ENCODE data around the gene GORASP2.

GORASP2 gene

GRCh38 chr2:170932166-170932565 lies 3.1 kb downstream of the GORASP2 start:
- peaks cover 20 to 33% of the 10 kb centered on the region in 2 donors for H3K4me1 ChIP-seq (ENCODE audit: control insufficient read depth in 1 of 2, insufficient read depth in 2 of 2, low read length in 2 of 2)
- H3K9ac ChIP-seq (ENCODE audit: low read depth in 1 of 2, low read length in 2 of 2): no peak overlapping the region
- peaks cover 0 to 4% of the 10 kb centered on the region in 2 donors for H3K36me3 ChIP-seq (ENCODE audit: control insufficient read depth in 1 of 2, insufficient read depth in 2 of 2, low read length in 2 of 2)
- H3K9me3 ChIP-seq (ENCODE audit: control insufficient read depth in 1 of 2, low read length in 2 of 2): no peaks in the 10 kb centered on the region
- no peak overlapping the region for H3K4me3 ChIP-seq (ENCODE audit: low read depth in 1 of 2, low read length in 2 of 2)
- no peaks in the 10 kb centered on the region for H3K27me3 ChIP-seq (ENCODE audit: control insufficient read depth in 1 of 2, insufficient read depth in 2 of 2, low read length in 2 of 2)
- H3K27ac ChIP-seq (ENCODE audit: low read depth, low read length): no peak overlapping the region

GRCh38 chr2:170932948-170933347 lies 3.9 kb downstream of the GORASP2 start:
- Histone ChIP-seq H3K36me3 (ENCODE audit: control insufficient read depth in 1 of 2, insufficient read depth in 2 of 2, low read length in 2 of 2) (peaks cover 0 to 4% of the 10 kb centered on the region in 2 donors), H3K4me1 (ENCODE audit: control insufficient read depth in 1 of 2, insufficient read depth in 2 of 2, low read length in 2 of 2) (peaks cover 20 to 33% of the 10 kb centered on the region in 2 donors)

GRCh38 chr2:170937709-170938379 lies 8.8 kb downstream of the GORASP2 start:
- Histone ChIP-seq H3K27me3 (ENCODE audit: control insufficient read depth in 1 of 2, insufficient read depth in 2 of 2, low read length in 2 of 2) (no peaks in the 10 kb centered on the region), H3K9ac (ENCODE audit: low read depth in 1 of 2, low read length in 2 of 2) (no peak overlapping the region), H3K9me3 (ENCODE audit: control insufficient read depth in 1 of 2, low read length in 2 of 2) (no peaks in the 10 kb centered on the region), H3K27ac (ENCODE audit: low read depth, low read length) (no peak overlapping the region), H3K36me3 (ENCODE audit: control insufficient read depth in 1 of 2, insufficient read depth in 2 of 2, low read length in 2 of 2) (peaks cover 3 to 4% of the 10 kb centered on the region in 2 donors), H3K4me3 (ENCODE audit: low read depth in 1 of 2, low read length in 2 of 2) (no peak overlapping the region), H3K4me1 (ENCODE audit: control insufficient read depth in 1 of 2, insufficient read depth in 2 of 2, low read length in 2 of 2) (peaks cover 0 to 9% of the 10 kb centered on the region in 2 donors)

More at GRCh38 chr2:170932948-170933347, 3.9 kb downstream of the GORASP2 start:
- H3K27ac ChIP-seq (ENCODE audit: low read depth, low read length): no peak overlapping the region
- H3K9ac ChIP-seq (ENCODE audit: low read depth in 1 of 2, low read length in 2 of 2): no peak overlapping the region
- no peaks in the 10 kb centered on the region for H3K27me3 ChIP-seq (ENCODE audit: control insufficient read depth in 1 of 2, insufficient read depth in 2 of 2, low read length in 2 of 2)
- no peak overlapping the region for H3K4me3 ChIP-seq (ENCODE audit: low read depth in 1 of 2, low read length in 2 of 2)
- H3K9me3 ChIP-seq (ENCODE audit: control insufficient read depth in 1 of 2, low read length in 2 of 2): no peaks in the 10 kb centered on the region

- no peak overlapping the region for H3K27ac ChIP-seq (ENCODE audit: low read depth, low read length)
- H3K4me1 ChIP-seq (ENCODE audit: control insufficient read depth in 1 of 2, insufficient read depth in 2 of 2, low read length in 2 of 2): peaks cover 0 to 4% of the 10 kb centered on the region in 2 donors
- H3K36me3 ChIP-seq (ENCODE audit: control insufficient read depth in 1 of 2, insufficient read depth in 2 of 2, low read length in 2 of 2): peaks cover 3 to 4% of the 10 kb centered on the region in 2 donors
- no peaks in the 10 kb centered on the region for H3K9me3 ChIP-seq (ENCODE audit: control insufficient read depth in 1 of 2, low read length in 2 of 2)
- H3K4me3 ChIP-seq (ENCODE audit: low read depth in 1 of 2, low read length in 2 of 2): no peak overlapping the region
- H3K9ac ChIP-seq (ENCODE audit: low read depth in 1 of 2, low read length in 2 of 2): no peak overlapping the region
- no peaks in the 10 kb centered on the region for H3K27me3 ChIP-seq (ENCODE audit: control insufficient read depth in 1 of 2, insufficient read depth in 2 of 2, low read length in 2 of 2)
These were observed 11.0 kb downstream of the GORASP2 start for GRCh38 chr2:170940066-170940465.

- H3K27me3 ChIP-seq (ENCODE audit: control insufficient read depth in 1 of 2, insufficient read depth in 2 of 2, low read length in 2 of 2): no peaks in the 10 kb centered on the region
- H3K4me3 ChIP-seq (ENCODE audit: low read depth in 1 of 2, low read length in 2 of 2): no peak overlapping the region
- H3K27ac ChIP-seq (ENCODE audit: low read depth, low read length): no peak overlapping the region
- H3K36me3 ChIP-seq (ENCODE audit: control insufficient read depth in 1 of 2, insufficient read depth in 2 of 2, low read length in 2 of 2): peaks cover 0 to 3% of the 10 kb centered on the region in 2 donors
- H3K9me3 ChIP-seq (ENCODE audit: control insufficient read depth in 1 of 2, low read length in 2 of 2): no peaks in the 10 kb centered on the region
- H3K4me1 ChIP-seq (ENCODE audit: control insufficient read depth in 1 of 2, insufficient read depth in 2 of 2, low read length in 2 of 2): peaks cover 0 to 4% of the 10 kb centered on the region in 2 donors
- H3K9ac ChIP-seq (ENCODE audit: low read depth in 1 of 2, low read length in 2 of 2): no peak overlapping the region
These were observed 13.6 kb downstream of the GORASP2 start for GRCh38 chr2:170942615-170943014.

- no peaks in the 10 kb centered on the region for H3K9me3 ChIP-seq (ENCODE audit: control insufficient read depth in 1 of 2, low read length in 2 of 2)
- no peak overlapping the region for H3K4me3 ChIP-seq (ENCODE audit: low read depth in 1 of 2, low read length in 2 of 2)
- no peak overlapping the region for H3K9ac ChIP-seq (ENCODE audit: low read depth in 1 of 2, low read length in 2 of 2)
- H3K4me1 ChIP-seq (ENCODE audit: control insufficient read depth in 1 of 2, insufficient read depth in 2 of 2, low read length in 2 of 2): peaks cover 0 to 4% of the 10 kb centered on the region in 2 donors
- no peak overlapping the region for H3K27ac ChIP-seq (ENCODE audit: low read depth, low read length)
- H3K36me3 ChIP-seq (ENCODE audit: control insufficient read depth in 1 of 2, insufficient read depth in 2 of 2, low read length in 2 of 2): peaks cover 0 to 3% of the 10 kb centered on the region in 2 donors
- H3K27me3 ChIP-seq (ENCODE audit: control insufficient read depth in 1 of 2, insufficient read depth in 2 of 2, low read length in 2 of 2): no peaks in the 10 kb centered on the region
These were observed 14.0 kb downstream of the GORASP2 start for GRCh38 chr2:170943041-170943440.

GRCh38 chr2:170943596-170943995 lies 14.5 kb downstream of the GORASP2 start:
- no peak overlapping the region for H3K27ac ChIP-seq (ENCODE audit: low read depth, low read length)
- peaks cover 0 to 4% of the 10 kb centered on the region in 2 donors for H3K4me1 ChIP-seq (ENCODE audit: control insufficient read depth in 1 of 2, insufficient read depth in 2 of 2, low read length in 2 of 2)
- H3K9ac ChIP-seq (ENCODE audit: low read depth in 1 of 2, low read length in 2 of 2): no peak overlapping the region
- H3K4me3 ChIP-seq (ENCODE audit: low read depth in 1 of 2, low read length in 2 of 2): no peak overlapping the region
- H3K36me3 ChIP-seq (ENCODE audit: control insufficient read depth in 1 of 2, insufficient read depth in 2 of 2, low read length in 2 of 2): no peaks in the 10 kb centered on the region
- H3K27me3 ChIP-seq (ENCODE audit: control insufficient read depth in 1 of 2, insufficient read depth in 2 of 2, low read length in 2 of 2): no peaks in the 10 kb centered on the region
- no peaks in the 10 kb centered on the region for H3K9me3 ChIP-seq (ENCODE audit: control insufficient read depth in 1 of 2, low read length in 2 of 2)

- Histone ChIP-seq H3K27me3 (ENCODE audit: control insufficient read depth in 1 of 2, insufficient read depth in 2 of 2, low read length in 2 of 2) (no peaks in the 10 kb centered on the region), H3K9ac (ENCODE audit: low read depth in 1 of 2, low read length in 2 of 2) (no peak overlapping the region), H3K4me3 (ENCODE audit: low read depth in 1 of 2, low read length in 2 of 2) (no peak overlapping the region), H3K27ac (ENCODE audit: low read depth, low read length) (no peak overlapping the region), H3K9me3 (ENCODE audit: control insufficient read depth in 1 of 2, low read length in 2 of 2) (no peaks in the 10 kb centered on the region), H3K4me1 (ENCODE audit: control insufficient read depth in 1 of 2, insufficient read depth in 2 of 2, low read length in 2 of 2) (peaks cover 0 to 4% of the 10 kb centered on the region in 2 donors), H3K36me3 (ENCODE audit: control insufficient read depth in 1 of 2, insufficient read depth in 2 of 2, low read length in 2 of 2) (peaks cover 3 to 4% of the 10 kb centered on the region in 2 donors)
These were observed 15.5 kb downstream of the GORASP2 start for GRCh38 chr2:170944545-170944944.

- Histone ChIP-seq H3K27me3 (ENCODE audit: control insufficient read depth in 1 of 2, insufficient read depth in 2 of 2, low read length in 2 of 2) (no peaks in the 10 kb centered on the region), H3K9me3 (ENCODE audit: control insufficient read depth in 1 of 2, low read length in 2 of 2) (no peaks in the 10 kb centered on the region), H3K4me1 (ENCODE audit: control insufficient read depth in 1 of 2, insufficient read depth in 2 of 2, low read length in 2 of 2) (no peaks in the 10 kb centered on the region), H3K4me3 (ENCODE audit: low read depth in 1 of 2, low read length in 2 of 2) (no peak overlapping the region), H3K27ac (ENCODE audit: low read depth, low read length) (no peak overlapping the region), H3K36me3 (ENCODE audit: control insufficient read depth in 1 of 2, insufficient read depth in 2 of 2, low read length in 2 of 2) (peaks cover 36 to 51% of the 10 kb centered on the region in 2 donors), H3K9ac (ENCODE audit: low read depth in 1 of 2, low read length in 2 of 2) (no peak overlapping the region)
These were observed 20.4 kb downstream of the GORASP2 start for GRCh38 chr2:170949415-170949814.

- Histone ChIP-seq H3K36me3 (ENCODE audit: control insufficient read depth in 1 of 2, insufficient read depth in 2 of 2, low read length in 2 of 2) (peaks cover 45 to 59% of the 10 kb centered on the region in 2 donors), H3K27ac (ENCODE audit: low read depth, low read length) (no peak overlapping the region), H3K9me3 (ENCODE audit: control insufficient read depth in 1 of 2, low read length in 2 of 2) (no peaks in the 10 kb centered on the region), H3K4me1 (ENCODE audit: control insufficient read depth in 1 of 2, insufficient read depth in 2 of 2, low read length in 2 of 2) (no peaks in the 10 kb centered on the region), H3K27me3 (ENCODE audit: control insufficient read depth in 1 of 2, insufficient read depth in 2 of 2, low read length in 2 of 2) (no peaks in the 10 kb centered on the region), H3K4me3 (ENCODE audit: low read depth in 1 of 2, low read length in 2 of 2) (no peak overlapping the region), H3K9ac (ENCODE audit: low read depth in 1 of 2, low read length in 2 of 2) (no peak overlapping the region)
These were observed 21.2 kb downstream of the GORASP2 start for GRCh38 chr2:170950221-170950761.
